GM21619 (cell line): ENCODE results near the gene PIEZO2.

ENCODE experiments used
- ATAC-seq: cut with Tn5 transposase; IDR thresholded peaks from one replicate; pipeline ENCODE4 v1.9.1; 2021; ENCODE audit not compliant: unreplicated experiment

PIEZO2 gene

DNA sequence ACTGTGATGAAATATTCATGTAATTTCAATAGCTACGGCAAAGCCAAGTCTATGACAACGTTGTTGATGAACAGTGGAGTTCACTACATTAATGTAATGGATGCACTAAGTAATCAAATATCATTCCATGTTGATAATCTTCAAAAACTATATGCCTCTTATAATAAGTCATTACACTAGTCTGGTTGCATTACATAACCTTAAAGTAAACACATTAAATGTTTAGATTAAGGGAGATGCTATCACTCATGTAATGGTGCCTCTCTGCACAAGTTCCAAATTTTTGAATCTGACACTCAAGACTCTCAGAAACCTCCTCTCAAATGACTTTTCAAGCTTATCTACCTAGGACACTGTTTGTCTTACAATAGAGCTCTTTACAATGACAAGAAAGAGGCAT lies 35.4 kb downstream of the PIEZO2 start:
- no peak for ATAC-seq

DNA sequence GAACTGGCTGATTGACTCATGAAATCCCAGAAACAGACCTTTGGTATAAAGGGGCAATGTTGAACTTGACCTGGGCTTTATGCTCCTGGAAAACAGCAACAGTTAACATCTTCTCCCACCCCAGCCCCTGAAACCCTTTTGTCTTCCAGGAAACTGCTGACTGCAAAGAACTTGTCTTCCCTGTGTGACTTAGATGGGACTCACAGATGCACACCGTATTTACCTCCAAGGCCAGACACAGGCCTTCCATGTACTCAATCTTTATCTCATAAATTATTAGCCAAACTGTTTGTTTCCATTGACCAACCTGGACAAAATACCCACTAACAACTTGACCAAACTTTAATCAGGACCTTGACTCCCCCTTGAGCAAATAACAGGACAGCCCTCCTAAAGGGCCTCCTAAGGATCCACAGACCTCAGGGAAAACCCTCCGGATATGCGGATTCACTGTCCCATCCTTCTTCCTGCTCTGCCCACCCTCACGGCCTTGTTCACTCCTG lies 36.3 kb downstream of the PIEZO2 start:
- no peak for ATAC-seq

DNA sequence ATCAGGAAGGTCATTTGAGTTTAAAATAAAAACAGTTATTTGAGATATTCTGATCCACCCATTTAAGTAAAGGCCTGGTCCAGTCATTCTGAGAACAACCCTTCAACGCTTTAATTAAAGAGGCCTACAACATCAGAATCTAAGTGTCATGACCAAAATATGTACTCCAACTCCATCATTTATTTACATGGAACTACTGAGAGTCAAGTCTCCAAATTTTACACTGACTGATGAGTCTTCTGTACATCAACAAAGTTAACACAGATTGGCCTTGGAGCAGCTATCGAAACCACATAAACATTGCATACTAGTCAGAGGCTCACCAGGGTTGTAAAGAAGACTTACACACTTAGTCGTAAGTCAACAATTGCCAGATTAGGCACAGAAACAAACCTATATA lies 37.1 kb downstream of the PIEZO2 start:
- ATAC-seq, result no peak

DNA sequence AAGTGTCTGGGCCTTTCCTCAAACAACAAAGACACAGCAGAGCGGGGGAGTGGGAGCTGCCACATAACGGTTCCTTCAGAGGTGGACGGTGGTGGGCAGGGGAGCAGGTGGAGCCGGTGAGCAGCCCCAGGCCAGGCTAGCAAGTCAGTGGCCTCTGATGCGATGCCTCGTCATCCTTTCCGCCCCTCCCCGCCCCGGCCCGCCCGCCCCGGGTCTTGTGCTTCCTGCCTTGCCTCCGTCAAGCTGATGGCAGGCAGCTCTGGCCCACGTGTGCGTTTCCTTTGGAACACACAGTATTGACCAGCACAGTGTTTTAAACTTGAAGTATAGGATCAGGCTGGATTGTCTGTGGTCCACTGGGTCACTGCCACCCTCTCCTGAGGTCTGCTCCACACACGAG lies 38.9 kb downstream of the PIEZO2 start:
- ATAC-seq, result no peak

DNA sequence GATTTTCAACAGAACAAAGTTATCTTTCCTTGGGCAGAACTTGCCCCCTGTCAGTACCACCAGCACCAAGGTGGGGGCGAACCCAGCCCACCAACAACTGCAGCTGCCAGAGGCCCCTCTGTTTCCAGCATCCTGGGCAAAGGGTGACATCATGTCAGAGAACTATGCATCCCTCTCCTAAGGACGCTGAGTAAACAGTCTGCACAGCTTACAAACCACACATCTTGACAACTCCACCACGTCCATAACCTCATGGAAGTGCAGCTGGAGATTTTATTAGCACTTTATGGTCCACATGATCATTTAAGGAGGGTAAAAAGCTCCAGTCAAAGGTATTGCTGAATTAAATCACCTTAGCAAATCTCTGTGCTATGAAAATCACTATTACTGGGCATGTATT lies 40.4 kb downstream of the PIEZO2 start:
- no peak for ATAC-seq

DNA sequence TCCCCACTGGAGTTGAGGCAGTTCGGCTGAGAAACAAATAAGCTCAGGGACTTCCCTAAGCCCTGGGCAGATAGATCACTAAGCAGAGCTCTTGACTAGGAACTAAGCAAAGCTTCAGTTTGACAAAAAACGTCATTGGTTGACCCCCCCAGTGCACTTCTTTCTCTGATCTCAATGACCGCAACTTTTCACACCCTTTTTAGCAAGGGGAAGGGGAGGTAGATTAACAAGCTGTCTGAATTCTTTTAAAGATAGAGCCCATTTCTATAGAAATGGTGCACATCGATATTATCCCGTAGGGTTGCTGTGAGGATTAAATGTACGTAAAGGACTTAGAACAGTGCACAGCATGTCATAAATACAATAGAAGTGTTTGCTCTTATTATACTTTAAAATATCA lies 42.5 kb downstream of the PIEZO2 start:
- no peak for ATAC-seq

DNA sequence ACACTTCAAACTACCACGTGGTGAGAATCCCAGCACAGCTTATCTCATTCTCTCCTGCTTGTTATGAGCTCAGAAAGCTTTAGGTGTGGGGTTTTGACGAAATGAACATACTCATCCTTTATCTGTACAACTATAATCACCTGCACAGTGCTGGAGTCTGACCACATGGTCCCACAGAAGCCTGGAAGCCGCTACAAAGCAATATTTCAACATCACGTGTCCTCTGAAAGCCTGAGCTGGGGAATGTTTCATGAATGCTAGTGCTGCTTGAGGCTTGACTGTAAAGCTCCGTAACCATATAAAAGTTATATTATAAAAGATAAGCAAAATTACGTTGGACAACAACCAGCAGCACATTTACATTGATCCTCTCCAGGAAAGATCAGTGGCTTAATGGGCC lies 43.9 kb downstream of the PIEZO2 start:
- no peak for ATAC-seq

DNA sequence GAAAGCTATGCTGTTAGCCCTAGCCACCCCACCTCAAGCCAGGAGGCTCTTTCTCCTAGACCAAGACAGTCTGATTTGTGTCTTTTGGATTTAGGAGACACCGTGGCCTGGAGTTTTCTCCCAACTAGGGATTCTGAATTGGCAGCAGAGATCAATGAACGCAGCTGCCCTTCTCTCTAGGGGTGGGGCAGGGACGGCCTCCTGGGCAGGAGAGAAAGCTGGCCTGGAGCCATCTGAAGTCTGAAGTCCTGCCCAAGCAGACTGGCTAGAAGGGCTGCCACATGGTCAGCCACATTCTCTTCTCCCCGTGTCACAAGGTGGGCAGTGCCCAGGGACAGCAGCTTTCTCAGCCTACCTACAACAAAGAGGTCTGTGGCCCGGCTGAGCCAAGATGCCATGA lies 45.1 kb downstream of the PIEZO2 start:
- no peak for ATAC-seq

DNA sequence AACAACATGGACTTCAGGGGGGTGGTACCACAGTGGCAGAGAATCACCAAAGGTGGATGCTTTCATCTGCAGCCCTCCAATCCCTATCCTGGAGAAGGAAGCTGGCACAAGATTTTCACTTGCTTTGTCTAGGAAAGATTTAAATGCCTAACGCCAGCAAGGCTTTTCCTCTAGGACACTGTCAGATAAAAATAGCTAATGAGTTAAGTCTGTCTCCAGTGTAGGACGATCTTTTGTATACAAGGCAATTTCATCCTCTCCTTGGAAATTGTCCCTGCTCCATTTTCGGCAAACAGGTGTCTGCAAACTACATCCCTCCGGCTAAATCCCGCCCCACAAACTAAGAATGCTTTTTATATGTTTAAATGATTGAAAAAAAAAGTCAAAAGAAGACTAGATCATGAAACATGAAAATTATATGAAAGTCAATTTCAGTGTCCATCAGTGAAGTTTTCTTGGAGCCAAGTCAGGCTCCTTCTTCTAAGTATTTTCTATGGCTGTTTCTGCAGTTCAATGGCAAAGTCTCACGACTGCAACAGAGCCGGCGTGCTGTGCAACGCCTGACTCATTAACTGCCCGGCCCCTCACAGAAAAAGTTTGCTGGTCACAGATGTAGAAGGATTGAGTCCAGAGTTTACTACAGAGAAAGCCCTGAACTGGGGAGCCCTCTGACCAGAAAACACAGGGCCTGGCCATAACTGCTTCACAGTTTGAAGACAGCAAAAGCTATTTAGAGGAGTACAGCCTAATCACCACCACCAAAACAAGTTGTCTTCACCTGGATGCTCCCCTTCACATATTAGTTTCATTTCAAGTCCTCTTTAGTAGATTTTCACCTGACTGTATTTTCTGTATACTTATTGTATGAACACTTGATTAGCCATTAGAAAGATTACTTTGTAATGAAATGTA lies 52.3 kb downstream of the PIEZO2 start:
- ATAC-seq, result no peak

DNA sequence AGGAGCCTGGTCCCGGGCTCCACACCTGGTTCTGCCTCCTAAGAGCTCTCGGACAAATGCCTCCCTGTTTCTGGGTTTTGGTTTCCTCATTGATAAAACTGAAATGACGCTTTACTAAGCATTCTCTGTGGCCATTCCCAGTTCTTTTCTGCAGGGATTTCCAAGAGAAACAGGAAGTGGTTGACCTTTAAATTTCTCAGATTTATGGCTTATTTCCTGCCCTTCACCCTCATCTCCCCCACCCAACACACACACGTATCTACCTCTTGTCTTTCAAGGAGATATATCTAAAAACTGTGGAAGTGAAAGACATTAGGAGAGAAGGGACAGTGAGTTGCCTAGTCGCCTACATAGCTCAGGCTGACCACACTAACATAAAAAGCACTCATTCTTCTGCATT lies 53.0 kb downstream of the PIEZO2 start:
- ATAC-seq, result no peak

DNA sequence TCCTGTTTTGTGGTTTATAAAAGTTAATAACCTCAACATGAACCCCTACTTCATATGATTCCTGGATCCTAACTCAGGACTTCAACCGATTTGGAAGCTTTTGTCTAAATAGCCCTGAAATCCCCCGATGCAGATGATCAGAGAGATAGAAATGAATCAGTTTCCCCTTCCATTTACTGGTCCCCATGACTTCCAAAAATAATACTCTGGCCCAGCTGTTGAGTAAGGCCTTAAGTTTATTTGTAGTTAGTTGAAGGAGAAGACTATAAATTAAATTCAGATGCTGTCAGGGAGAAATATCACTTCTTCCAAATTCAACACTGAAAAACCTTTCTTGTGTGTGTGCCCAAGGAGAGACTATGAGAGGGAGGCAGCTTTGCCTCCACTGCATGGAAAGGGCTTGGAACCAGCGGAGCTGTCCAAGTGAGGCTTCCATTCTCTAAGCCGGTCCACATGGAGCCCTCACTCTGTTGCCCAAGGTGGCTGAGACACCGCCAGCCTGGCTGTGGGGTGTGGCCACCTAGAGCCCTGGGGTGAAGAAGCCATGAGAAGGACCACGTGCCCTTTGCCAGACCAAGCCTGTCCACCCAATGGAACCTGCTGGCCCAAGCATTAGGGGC lies 53.6 kb downstream of the PIEZO2 start:
- ATAC-seq, result no peak

DNA sequence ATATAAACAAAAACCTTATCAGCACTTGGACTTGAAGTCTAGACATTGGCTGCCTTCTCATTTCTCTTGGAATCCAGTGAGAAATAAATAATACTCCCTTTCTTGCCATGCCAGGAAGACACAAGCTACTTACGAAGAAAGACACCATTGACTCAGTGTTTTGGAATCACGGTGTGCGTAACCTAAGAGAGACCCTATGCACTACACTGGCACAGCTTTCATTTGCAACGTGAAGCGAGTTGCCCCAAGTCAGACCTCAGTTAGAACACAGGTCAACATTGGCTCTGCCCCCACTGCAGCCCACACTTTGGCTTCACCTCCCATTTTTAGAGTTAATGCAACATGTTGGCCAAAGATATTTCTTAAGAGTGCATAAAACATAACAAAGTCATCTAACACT lies 54.2 kb downstream of the PIEZO2 start:
- ATAC-seq, result no peak

DNA sequence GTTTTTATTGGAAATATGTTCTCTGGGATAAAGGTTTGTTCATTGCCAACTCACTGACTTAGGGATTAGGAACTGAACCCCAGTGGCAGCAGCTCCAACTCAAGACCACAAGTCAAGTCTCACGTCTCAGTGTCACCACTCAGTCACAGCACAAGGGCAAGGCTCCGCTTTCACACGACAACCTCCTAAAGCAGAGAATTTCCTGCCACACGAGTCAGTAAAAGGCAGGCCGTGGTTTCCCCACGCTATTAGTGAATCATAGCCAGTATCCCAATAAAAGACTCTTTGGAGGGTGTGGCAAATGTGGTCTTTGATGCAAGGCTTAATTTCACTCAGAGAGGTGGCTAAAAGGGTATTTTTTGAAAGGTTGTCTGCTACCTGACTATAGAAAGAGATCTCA lies 57.6 kb downstream of the PIEZO2 start:
- ATAC-seq, result no peak

DNA sequence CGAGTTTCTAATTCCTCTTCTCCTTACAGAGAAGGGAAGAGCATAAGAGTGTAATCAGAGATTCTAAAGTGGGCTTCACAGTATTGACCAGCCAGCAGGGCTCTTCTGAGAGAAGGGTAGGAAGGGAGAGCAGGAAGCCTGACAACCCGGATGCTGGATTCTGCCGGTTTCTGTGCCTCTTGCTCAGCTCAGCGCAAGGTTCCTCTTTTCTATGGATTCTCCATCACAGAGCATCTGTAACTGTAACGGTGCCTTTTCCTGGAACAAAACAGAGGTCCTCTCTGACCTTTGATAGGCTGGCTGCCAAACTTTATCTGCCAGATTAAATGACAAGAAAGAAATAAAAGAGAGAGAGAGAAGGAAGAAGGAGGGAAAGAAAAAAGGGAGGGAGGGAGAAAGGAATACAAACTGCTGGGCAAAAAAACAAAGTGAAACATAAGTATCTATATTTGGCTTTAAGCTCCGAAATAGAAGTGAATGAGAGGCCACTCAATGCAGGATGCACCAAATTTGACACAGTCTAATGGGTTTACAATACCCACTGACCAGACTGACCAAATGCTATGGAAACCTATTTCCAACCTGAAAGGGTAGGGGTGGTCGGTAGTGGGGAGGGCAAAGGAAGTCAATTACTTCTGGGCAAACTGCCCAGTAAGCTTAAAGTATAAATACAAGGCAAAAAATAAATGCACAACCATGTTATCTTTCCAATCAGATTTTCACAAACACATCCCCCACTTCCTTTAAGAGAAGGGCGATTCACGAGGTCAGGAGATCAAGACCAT lies 59.2 kb downstream of the PIEZO2 start:
- ATAC-seq, result no peak

DNA sequence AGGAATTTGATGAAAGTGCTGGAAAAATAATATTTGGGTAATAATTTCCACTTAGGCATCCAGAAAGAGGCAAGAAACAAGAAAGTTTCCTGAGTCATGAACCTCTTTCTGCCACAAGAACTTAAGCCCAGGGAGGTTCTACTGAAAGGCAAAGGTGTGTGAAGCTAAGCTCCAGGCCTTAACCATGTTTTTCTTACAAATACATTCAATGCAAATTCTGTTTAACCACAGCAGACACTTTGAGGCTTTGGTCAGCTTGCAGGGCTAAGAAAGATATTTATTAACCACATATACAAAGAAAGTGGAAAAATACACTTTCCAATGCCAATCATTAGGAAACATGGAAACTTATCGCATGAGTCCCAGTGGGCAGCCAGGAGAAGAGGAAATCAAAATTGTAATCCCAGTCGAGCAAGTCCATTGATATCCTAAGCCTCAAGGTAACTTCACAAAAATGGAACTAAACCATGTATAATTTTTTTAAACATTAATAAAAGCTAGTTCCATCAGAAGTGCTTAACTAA lies 68.3 kb downstream of the PIEZO2 start:
- no peak for ATAC-seq

DNA sequence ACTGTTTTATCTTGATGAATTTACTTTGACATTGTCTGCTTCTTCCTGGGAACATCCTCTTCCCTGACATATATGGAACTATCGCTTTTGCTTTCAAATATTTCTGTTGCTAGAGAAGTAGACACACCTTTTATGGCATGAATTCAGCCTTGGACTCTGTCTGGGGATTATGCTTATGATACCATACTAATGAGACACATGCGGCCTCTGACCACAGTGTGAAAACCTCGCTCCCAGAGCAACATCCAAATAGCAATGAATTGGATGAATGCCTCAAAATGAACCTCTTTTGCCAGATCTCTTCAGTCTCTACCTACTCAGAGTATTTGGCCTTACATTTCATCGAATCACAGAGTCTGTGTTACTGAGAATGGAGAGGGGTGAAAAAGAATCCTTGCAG lies 70.9 kb downstream of the PIEZO2 start:
- no peak for ATAC-seq

DNA sequence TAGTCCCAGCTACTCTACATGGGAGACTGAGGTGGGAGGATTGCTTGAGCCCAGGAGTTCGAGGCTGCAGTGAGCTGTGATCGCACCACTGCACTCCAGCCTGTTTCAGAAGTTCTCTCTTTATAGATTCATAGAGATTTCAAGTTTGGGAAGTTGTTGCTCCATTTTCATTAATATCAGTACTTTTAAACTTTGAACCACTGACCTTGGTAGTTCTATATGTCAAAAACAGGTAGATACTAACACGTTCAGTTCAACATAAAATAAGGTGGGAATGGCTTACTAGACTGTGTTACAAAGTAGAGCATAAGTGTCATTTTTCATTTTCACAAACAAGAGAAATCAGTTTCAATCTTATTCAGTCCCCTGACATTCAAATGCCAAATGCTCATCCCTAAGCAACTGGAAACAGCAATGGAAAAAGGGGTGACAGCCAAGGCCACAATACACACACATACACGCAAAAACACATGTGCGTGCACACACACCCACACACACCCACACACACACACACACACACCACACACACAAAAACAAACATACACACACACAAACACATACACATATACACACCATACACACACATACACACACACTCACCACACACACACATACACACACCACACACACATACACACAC lies 71.7 kb downstream of the PIEZO2 start:
- no peak for ATAC-seq

DNA sequence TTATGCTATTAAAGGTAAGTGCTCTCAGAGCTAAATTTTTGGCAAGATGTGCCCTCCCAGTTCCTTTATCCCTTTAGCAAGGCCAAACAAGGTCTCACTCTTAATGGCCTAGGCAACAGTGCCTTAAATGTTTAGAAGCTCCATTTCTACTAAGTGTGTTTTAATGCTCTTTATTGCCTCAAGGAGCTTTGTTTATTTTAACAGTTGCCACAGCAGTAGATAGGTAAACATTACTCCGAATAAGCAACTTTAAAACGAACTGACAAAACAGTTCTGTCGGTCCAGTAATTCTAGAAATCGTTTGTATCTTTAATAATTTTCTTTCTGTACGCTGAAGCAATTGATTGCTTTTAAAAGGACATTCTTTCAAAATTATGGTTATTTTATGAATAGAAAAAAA lies 74.5 kb downstream of the PIEZO2 start:
- ATAC-seq, result no peak

DNA sequence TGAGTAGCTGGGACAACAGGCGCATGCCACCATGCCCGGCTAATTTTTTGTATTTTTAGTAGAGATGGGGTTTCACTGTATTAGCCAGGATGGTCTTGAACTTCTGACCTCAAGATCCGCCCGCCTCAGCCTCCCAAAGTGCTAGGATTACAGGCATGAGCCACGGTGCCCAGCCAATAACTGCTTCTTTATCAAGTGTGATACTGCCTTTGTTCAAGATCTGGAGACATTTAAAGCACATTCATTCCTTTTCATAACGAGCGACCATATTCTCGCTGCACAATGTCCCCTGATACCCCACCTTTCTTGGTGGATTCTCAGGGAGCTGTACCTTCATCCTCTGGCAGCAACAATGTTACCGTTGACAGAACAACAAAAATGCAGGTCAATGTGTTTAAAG lies 75.4 kb downstream of the PIEZO2 start:
- ATAC-seq, result no peak

DNA sequence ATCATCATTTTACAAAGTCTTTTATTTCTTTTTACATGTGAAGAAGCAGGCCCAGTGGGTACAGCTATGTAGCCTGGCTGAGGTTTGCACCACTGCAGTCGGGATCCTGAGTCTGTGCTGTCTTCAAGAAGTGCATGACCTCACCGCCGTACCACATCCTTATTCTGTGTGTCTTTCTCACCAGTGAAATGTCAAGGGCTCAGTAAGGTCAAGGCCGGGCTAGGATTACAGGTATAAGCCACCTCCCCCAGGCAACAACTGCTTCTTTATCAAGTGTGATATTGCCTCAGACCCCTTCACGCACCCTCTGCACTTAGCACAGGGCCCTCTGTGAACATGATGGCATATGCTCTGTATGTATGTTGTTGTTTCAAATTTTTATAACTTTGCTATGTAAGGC lies 76.7 kb downstream of the PIEZO2 start:
- ATAC-seq, result no peak

DNA sequence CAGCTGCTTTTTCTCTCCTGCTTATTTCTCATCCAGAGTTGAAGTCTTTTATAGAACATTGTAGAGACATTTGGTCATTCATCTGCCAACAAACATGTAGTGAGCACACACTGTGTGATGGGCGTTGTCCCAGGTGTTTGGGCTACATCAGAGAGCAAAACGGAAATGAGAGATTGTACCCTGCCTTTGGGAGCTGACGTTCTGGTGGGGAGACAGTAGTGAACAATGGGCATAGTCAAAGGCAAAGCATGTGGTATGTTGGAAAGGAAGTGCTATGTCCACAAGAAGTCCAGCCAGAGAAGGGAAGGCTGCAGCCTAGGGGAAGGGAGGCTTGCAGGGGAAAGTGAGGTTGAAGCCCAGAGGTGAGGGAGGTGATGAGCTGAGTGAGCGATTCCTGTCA lies 78.1 kb downstream of the PIEZO2 start:
- no peak for ATAC-seq
